Left kidney (tissue), 2 donors: Measurements from ENCODE around the gene WWOX. TPM values are rescaled to one million over a fixed set of nuclear protein-coding genes. Genes with fewer than 3 reads are reported as not detected.

Source experiments
- DNase-seq: peaks from one replicate; pipeline ENCODE4 v3.0.0-alpha.2; 2013
- polyA plus RNA-seq: library from polyadenylated mRNA; unstranded; fragments of 120-200 nt; gene quantifications from one replicate; pipeline ENCODE4 v1.2.1, GENCODE V29; 2013; ENCODE audit not compliant: insufficient read length

WWOX gene
- polyA plus RNA-seq, 1 donor = 34.1 TPM

DNA sequence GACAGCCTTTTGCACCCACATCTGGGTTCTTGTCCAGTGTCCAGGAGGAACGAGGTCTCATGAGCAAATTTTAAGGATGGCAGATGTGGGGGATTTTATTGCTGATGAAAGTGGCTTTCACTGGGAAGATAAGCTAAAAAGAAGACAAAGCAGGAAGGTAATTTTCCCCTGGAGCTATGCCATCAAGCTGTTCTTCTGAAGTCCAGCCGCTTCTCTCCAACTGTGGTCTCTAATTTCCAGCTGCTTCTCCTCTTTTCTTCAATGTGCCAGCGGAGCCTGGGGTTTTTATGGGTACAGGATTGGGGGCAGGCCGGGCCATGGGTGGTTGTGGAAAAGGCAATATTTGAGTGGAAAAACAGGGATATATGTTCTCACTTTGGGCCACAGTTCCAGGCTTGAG, 430.8 kb downstream of the WWOX start:
- DNase-seq = no peak

DNA sequence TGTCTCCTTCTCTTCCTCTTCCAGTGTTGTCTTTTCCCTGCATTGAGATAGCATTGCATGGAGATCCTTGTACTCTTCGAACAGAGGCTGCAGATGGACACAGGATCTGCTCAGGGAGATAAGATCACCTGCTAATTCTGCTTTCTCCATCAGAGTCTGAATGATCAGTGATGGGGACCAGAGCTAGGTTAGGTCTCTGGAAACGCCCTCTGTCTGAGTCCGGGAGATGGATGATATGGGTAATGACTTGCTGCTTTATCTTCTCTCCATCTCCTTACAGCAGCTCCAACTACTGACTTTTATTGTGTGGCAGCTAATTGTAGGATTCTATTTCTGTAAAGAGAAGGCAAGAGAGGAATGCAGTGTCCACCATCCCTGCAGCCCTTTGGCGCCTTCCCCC, 435.6 kb downstream of the WWOX start:
- no peak for DNase-seq

DNA sequence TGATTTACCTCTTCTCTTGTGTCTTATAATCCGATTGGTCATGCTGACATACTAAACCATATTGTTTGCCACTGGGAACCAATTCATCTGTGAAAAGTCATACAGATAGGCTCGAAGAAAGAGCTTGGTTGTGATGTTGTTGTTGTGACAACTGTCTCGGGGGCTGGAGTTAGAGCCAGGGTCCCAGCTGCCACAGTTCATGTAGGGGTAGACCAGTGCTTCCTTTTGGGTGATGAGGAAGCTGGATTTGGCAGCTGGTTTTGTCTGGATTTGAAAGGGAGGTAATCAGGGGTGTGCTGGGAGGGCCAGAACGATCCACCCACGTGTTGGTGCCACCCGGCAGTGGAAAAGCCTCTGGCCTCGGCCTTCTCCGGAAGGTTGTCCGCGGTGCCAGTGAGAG, 438.1 kb downstream of the WWOX start:
- DNase-seq = no peak

DNA sequence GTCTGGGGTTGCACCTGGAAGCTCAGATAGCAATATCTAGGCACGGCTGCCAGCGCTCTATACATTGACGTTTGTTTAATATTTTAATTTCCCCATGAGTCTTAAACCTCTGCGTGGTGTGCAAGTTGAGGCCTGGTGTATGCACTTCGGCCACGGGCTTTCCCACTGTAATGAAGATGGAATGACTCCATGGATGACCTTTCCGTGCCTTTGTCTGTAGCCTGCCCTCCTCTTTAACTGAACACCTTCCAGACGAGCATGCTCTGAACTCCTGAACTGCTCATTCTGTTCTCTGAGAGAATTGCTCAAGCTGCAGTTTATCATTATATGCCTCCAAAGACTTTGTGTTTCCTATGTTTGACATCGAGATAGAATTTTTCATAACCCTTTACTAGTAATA, 438.8 kb downstream of the WWOX start:
- DNase-seq = no peak

DNA sequence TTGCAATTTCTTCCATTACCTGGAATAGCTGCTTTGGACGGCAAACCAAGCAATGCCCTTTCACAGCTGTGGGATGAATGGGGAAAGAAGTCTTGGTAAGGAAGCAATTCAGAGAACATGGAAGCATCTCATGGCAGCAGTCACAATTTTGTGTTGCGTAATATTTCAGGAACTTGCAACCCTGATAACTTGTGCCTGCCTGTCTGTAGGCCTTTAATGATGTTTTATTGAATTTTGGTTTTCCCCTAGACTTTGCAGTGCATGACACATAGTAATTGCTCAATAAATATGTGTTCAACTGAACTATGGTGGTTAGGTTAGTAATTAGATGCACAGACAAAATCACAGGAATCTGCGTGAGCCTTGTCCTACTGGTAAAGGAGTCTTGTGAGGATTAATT, 439.5 kb downstream of the WWOX start:
- DNase-seq = no peak

DNA sequence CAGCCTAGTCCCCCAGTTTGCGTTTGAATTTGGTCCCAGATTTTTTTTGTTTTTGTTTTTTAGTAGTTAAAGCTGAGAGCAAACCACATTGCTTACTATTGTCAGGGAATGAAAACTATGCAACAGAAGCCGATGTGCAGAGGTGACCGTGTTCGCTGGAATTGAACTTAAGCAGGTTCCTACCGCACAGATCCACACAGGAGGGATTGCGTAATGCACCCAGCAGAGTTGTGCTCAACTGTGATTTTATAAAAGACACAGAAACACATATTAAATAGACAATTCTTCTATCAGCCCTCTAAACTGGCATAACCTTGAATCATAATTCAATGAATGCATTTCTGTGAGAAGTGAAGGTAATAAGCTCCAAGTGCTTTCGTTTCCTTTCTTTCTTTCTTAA, 443.0 kb downstream of the WWOX start:
- DNase-seq = no peak

DNA sequence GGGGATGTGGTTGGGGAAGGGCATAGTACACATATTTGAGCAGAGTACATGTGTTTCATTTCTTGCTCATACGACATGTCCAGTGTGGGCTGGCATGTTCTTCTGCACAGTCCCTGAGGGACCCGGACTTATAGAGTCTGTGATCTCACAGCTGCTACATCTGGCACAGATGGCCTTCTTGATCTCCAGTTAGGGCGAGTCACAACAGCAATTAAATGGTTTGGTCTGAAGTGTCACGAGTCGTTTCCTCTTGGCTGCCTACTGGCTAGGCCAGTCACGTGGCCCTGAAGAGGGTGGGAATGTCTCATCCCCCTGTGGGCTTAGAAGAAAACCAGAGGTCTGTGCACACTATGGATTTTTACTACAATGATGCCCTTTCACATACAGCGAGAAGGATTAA, 443.6 kb downstream of the WWOX start:
- DNase-seq = no peak

DNA sequence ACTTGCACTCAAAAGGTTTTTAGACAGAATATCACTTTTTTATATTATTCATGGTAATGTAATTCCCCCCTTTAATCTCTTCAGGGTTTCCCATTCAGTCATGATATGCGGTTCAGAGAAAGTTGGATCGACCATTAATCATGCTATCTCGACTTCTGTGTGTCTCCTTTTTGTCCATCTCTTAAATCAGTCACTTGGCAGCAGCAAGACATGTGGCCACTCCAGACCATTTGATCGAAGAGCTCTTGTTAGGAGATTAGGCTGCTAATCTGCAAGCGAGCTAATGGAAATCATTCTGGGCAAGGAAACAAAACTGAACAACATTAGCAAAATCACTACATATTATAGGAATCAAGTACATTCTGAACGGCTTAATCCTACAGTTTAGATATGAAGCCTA, 449.9 kb downstream of the WWOX start:
- no peak for DNase-seq

DNA sequence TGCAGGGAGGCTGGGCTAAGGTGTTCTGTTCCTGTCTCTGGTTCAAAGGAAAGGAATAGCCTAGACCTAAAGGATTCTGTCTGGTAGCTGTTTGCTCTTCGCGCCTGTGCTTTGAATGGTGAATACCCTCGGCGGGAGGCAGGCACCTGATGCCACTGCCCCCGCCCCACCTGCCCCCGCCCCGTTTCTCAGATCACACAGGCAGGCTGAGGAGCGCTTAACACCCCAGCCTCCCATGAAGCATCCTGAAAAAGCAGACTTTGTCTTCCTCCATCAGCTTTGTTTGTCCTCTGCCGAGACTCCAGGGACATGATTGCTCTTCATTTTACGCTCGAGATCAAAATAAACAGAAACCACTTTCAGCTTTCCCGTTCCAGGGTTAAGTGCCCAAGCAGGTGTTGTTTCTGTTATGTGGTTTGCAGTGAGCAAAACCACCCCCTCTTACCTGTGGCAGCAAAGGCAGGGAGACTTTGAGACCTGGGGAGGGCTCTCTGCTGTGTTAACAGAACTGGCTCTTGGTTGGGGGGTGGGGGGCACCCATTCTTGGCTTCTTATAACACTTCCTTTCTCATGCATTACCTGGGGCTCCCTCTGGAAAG, 452.1 kb downstream of the WWOX start:
- no peak for DNase-seq

DNA sequence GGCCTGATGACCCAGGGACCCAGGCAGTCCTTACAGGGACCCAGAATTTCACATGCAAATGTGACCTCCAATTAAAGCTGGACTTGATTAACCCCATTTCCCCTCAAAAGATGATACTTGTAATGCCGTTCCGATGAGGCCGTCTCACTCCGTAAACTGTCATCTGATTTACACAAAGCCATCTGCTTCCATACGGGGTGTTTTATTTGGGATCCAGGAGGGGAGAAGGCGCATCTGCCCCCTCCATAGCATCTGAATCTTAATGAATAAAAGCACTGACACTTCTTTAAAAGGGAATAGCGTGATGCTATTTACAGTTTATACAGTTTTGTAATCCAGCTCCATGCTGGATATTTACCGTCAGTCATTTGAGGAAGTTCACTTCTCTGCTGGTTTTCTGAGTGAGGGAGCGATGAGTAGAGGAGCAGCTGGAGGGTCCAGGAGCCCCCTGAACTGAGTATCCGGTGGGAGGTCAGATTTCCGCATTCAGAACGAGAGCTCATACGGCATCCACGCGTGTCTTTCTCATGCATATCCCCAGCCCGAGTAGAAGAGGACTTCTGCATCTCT, 452.7 kb downstream of the WWOX start:
- DNase-seq = no peak

DNA sequence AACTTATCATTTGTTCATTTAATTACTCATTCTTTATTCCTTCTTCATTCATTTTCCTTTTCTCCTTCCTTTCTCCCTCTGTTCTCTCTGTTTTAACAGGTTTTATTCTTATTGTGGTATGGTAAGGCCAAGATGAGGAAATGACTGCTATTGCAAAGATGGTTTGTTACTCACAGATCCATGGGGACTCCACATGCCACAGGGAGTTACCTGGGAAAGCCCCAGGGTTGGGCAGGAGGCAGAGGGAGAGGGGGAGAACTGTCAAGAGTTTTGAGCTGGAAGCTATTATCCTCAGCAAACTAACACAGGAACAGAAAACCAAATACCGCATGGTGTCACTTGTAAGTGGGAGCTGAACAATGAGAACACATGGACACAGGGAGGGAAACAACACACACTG, 453.3 kb downstream of the WWOX start:
- DNase-seq = no peak

DNA sequence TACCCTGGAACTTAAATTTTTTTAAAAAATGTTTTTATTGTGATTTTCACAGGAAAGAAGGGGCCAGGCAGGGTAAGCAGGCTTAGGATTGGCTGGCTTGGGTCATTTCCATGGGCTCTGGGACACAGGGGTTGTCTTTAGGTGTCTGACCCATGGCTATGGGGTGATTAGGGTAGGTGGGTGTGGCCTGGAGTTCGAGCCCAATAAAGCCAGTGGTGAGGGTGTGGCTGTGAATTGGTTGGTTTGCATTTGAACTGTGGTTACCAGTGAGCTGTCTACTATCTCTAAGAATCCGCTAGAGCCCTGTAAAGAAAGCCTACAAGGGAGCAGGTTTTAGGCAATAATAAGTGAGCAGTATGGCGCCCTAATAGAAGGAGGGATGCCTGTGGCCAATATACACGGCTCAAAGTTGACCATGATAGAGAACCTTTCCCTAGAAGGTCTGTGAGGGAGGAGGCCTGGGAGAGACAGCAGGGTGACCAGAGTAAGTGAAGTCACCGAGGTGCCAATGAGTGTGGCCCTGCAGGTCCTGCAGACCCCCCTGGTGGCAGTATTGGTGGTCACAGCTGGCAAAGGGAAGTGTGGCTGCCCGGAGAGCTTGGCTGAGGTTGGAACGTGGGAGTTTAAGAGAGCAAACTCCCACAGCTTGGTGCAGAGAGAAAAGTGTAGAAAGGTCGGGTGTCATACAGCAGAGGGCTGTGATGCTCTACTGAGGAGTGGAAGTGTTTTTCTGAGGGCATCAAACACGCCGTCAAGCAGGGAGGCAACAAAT, 454.0 kb downstream of the WWOX start:
- peak; percentile 21 for DNase-seq

DNA sequence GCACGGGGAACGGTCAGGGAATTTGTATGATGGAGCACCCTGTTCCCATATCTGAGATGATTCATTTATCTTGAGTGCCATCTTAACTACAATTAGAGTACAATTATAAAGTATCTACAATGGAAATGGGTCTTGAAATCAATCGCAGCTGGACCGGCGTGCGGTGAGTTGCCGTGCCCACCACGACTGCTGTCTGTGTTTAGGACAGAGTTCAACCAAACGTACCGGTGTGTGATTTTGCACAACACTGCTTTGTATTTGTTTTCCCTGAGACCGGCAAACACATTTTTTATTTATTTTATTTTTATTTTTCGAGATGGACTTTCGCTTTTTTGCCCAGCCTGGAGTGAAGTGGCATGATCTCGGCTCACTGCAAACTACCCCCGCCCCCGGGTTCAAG, 457.0 kb downstream of the WWOX start:
- DNase-seq = no peak

DNA sequence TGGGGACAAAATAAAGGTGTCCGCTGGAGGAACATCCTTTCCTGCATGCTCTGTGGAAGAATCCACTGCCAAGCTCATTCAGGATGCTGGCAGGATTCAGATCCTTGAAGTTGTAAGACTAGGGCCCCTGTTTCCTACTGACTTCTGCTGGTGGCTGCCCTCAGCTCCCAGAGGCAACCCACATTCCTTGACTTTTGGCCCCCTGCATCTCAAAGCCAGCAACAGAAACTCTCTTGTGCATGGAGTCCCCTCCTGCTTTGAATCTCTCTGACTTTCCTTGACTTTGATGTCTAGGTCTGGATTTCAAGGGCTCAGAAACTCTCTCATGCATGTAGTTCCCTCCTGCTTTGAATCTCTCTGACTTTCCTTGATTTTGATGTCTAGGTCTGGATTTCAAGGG, 461.5 kb downstream of the WWOX start:
- no peak for DNase-seq

DNA sequence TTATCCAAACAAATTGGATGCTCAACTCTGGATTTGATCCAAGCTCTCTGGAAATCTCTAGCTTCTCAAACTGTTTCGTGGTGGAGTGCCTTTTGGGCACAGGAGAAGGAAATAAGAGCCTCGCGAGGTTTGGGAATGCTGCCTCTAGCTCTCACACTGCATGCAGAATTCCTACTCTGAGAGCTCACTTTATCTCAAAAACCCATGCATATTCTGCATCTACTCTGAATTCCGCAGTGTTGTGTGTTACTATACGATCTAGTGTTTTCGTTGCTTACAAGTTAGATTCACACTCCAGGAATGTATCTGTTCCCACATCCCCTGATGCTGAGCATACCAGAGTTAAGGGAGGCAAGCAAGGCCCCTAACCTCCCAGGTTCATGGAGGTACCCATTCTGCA, 462.7 kb downstream of the WWOX start:
- no peak for DNase-seq

DNA sequence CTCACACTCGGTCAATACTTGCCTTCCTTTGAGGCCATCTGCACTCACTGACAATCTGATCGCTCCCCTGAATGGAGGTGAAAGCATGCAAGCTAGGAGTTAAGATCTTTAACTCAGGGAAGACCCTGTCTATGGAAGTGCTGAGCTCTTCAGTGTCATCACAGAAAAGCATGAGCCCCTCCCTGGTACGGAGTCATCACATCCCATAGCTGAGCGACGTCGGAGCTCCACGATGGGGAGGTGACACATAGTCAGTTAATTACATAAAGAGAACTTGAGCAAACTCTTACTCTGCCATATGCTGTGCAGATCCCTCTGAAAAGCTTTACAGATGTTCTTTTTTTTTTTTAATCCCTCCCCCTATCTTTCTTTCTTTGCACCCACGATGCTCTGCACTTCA, 463.2 kb downstream of the WWOX start:
- no peak for DNase-seq

DNA sequence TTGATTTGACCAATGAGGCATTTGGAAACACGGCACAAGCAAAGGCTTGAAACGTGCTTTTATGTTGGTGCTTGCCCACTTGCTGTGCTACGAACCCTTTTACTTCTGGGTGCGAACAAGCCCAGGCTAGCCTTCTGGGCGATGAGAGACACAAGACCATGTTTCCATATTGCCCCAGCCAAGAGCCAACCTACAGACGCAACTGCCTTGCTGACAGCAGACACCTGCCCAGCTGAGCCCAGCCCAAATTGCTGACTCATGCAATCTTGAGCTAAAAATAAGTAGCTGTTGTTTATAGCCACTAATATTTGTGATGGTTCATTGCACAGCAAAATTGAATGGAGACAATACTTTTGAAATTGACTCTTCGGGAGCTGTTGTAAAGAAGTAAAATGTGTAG, 464.5 kb downstream of the WWOX start:
- DNase-seq = no peak

DNA sequence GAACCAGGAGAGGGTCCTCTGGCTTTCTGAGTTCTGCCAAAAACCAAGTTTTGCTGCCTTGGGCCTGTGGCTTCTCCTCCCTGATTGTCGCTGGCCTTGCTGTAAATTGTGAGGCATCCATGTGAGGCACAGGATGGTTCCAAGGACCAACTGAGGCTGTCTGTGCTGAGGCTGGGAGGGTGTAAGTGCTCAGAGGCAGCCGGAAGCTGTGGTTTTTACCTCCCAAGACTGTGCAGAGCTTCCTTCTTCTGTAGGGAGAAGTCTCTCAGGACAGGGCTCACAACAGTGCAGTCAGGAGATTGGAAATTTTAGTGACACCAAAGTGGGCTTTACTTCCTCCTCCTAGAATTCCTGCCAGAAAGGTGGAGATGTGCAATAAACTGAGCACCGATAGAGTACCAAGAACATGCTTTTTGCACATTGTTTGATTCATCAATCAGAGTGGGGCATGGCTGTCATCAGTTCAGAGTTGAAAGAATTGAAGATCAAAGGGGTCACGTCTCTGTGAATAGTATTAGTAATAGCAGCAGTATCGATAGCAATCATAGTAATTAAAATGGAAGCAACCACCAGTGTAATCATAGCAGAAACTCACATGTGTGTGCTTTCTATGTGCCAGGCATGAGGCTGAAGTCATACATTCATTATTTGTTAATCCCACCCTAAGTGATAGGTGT, 467.1 kb downstream of the WWOX start:
- DNase-seq = no peak

DNA sequence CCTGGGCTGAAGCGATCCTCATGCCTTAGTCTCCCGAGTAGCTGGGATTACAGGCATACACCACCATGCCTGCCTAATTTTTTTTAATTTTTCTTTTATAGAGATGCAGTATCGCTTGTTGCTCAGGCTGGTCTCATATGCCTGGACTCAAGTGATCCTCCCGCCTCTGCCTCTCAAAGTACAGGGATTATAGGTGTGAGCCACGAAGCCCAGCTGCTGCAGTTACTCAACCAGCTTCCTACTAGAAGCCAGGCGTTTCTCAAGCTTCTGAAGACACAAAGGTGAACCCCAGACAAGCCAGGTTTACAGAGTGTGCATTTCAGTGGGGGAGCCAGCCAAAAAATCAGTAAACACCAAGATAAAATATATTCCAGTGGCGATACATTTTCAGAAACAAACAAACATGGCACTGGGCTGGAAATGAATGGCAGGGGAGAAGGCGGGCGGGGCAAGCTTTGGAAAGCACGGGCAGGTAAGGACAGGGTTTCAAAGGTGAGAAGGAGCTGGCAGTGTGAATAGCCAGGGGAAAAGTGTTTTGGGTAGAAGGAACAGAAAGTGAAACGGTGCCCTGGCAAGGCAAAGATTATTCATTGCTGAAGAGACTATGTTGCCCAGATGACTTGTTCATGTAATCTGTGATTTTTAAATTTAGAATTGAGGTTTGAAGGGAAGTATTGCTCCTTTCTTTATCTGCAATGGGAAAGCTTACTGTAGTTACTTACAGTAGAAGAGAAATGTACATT, 471.1 kb downstream of the WWOX start:
- DNase-seq = no peak

DNA sequence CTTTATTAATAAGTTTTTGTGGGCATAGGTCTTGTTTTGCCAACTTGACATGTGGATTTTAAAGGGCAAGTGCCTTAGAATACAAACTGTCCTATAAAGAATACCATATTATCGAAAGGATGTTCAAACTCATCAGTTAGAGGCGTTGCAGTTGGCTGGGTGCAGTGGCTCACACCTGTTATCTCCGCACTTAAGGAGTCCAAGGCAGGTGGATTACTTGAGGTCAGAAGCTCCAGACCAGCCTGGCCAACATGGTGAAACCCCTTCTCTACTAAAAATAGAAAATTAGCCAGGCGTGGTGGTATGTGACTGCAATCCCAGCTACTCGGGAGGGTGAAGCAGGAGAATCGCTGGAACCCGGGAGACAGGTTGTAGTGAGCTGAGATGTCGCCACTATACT, 472.0 kb downstream of the WWOX start:
- DNase-seq = no peak

DNA sequence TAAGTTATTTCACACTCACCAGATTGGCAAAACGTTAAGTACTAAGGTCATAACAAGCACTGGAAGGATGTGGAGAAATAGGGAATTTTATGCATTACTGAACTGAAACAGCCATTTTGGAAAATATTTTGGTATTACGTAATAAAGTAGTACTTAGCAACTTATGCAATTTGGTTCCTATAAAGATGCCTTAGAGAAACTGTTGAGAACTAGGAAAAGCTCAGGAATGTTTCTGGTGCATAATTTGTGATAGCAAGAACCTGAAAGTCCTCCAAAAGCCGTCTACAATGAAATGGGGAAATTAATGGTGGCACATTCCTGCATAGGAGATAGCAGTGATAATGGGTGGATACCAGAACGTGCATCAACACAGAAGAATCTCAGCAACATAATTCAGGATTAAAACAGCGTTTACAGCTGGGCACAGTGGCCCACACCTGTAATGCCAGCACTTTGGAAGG, 472.5 kb downstream of the WWOX start:
- no peak for DNase-seq

DNA sequence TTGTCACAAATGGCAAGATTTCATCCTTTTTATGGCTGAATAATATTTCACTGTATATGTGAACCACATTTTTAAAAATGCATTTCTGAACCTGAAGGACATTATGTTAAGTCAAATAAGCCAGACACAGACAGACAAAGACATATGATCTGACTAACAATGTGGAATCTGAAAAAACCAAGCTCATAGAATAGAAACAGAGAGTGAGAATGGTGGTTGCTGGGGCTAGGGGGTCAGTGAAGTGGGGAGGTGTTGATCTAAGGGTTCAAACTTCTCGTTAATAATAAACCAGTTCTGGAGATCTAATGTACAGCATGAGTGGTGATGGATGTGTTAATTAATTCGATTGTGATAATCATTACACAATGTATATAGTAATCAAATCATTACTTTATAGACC, 475.1 kb downstream of the WWOX start:
- DNase-seq = no peak

DNA sequence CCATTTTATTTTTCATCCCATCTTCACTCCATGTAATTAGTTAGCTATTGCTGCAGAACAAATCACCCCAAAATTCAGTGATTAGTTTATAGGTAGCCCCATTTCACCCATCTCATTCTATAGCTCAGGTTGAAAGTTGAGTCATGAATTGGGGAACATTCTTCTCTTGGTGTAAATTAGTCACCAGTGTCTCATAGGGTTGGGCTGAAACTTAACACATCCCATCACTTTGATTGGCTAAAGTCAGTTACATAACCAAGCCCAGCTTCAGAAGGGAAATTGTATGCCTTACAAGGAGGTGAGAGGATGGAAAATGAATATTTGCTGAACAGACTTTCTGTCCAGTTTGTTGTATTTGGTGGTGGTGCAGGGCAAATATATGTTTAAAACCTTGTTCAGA, 477.5 kb downstream of the WWOX start:
- DNase-seq = no peak
